ENCODE results near the gene PKHD1. TPM values are rescaled to one million over a fixed set of nuclear protein-coding genes. Genes with fewer than 3 reads are reported as not detected.

The PKHD1 gene
- total and polyA plus RNA-seq, 11 donors = 0.02 to 0.04 TPM; not detected in 9

GRCh38 chr6:52049252-52050050, 38.0 kb downstream of the PKHD1 start:
- ATAC-seq (no peak), DNase-seq (no peak)
- no peaks in the 10 kb centered on the region for H3K4me1 ChIP-seq
- peak; percentile 42 to 76 (median 61) for TF ChIP-seq CTCF (IDR thresholded peaks at IDR 0.05)
- no peak for TF ChIP-seq POLR2A (IDR thresholded peaks at IDR 0.05)
- H3K9me3 ChIP-seq = no peaks in the 10 kb centered on the region
- no peak overlapping the region for H3K4me3 ChIP-seq
- H3K36me3 ChIP-seq = no peaks in the 10 kb centered on the region
- WGBS, 4 donors = 32 to 40% (median 38%) methylated on average over 3 of the region's 3 CpGs
- intact Hi-C loops (cut with DNase I) = no loop called here
- no peak overlapping the region for H3K27ac ChIP-seq
- peaks cover 0 to 17% (median 0%) of the 10 kb centered on the region in 9 donors for H3K27me3 ChIP-seq

- H3K4me3 ChIP-seq = no peak overlapping the region
- peaks cover 0 to 21% (median 0%) of the 10 kb centered on the region in 9 donors for H3K27me3 ChIP-seq
- H3K4me1 ChIP-seq = no peaks in the 10 kb centered on the region
- no peak for ATAC-seq
- no peak overlapping the region for H3K27ac ChIP-seq
- WGBS, 4 donors = 2 to 53% (median 36%) methylated on average over 1 of the region's 1 CpG
- intact Hi-C loops (cut with DNase I) = no loop called here
- no peaks in the 10 kb centered on the region for H3K9me3 ChIP-seq
- TF ChIP-seq POLR2A (IDR thresholded peaks at IDR 0.05) = no peak
- H3K36me3 ChIP-seq = no peaks in the 10 kb centered on the region
- DNase-seq = no peak
These were observed 41.0 kb downstream of the PKHD1 start for GRCh38 chr6:52046456-52046855.

- no peak for DNase-seq
- intact Hi-C loops (cut with DNase I) = no loop called here
- H3K27ac ChIP-seq = no peak overlapping the region
- H3K4me1 ChIP-seq = no peaks in the 10 kb centered on the region
- H3K36me3 ChIP-seq = no peaks in the 10 kb centered on the region
- no peak for TF ChIP-seq POLR2A (IDR thresholded peaks at IDR 0.05)
- TF ChIP-seq CTCF (IDR thresholded peaks at IDR 0.05) = no peak
- H3K27me3 ChIP-seq = peaks cover 0 to 15% (median 0%) of the 10 kb centered on the region in 9 donors
- 58 to 72% (median 66%) methylated on average over 1 of the region's 1 CpG for WGBS, 4 donors
- ATAC-seq = no peak
- H3K4me3 ChIP-seq = no peak overlapping the region
- no peaks in the 10 kb centered on the region for H3K9me3 ChIP-seq
These were observed 41.9 kb downstream of the PKHD1 start for GRCh38 chr6:52045481-52045880.

GRCh38 chr6:52045033-52045432, 42.4 kb downstream of the PKHD1 start:
- H3K9me3 ChIP-seq = no peaks in the 10 kb centered on the region
- peaks cover 0 to 10% (median 0%) of the 10 kb centered on the region in 9 donors for H3K27me3 ChIP-seq
- ATAC-seq (no peak), DNase-seq (no peak)
- 81 to 85% (median 84%) methylated on average over 5 of the region's 5 CpGs for WGBS, 4 donors
- H3K4me1 ChIP-seq = no peaks in the 10 kb centered on the region
- intact Hi-C loops (cut with DNase I) = no loop called here
- H3K27ac ChIP-seq = no peak overlapping the region
- no peak overlapping the region for H3K4me3 ChIP-seq
- TF ChIP-seq CTCF (IDR thresholded peaks at IDR 0.05) (no peak), POLR2A (IDR thresholded peaks at IDR 0.05) (no peak)
- no peaks in the 10 kb centered on the region for H3K36me3 ChIP-seq

Measured in heart left ventricle (tissue), 16 donors.